PC-3 (cell line): ENCODE measurements around the gene MMGT1.

ENCODE experiments used
- EZH2 ChIP-seq: fragments of 300-600 bp; sonication (generic); IDR thresholded peaks from one replicate; pipeline ENCODE4 v1.6.1; 2017; ENCODE audit warnings: antibody characterized with exemption, mild to moderate bottlenecking, low read length; ENCODE audit not compliant: unreplicated experiment
- TF ChIP-seq, protein P1 (sequence below): fragments of 300-600 bp; sonication (generic); conservative IDR thresholded peaks from 2 replicates; pipeline ENCODE4 v1.5.1; 2017; ENCODE audit warnings: antibody characterized with exemption, low read depth, mild to moderate bottlenecking, low read length

DNA sequence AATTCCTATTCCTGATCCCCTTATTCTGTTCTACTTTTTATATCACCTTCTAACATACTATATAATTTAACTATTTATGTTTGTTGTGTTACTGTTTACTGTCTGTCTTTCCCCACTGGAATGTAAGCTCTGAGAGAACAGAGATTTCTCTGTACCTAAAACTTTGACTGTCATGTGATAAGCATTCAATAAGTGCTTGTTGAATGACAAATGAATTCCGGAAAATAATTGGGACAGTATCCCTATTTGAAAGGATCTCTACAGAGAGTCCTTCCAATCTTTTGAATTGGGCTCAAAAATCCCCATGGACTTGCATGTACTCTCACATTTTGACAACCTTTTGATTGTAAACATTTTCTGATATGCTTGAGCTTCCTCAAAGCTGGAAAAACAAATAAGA, 1.6 kb upstream of the MMGT1 start:
- no peak for TF ChIP-seq EZH2
- TF ChIP-seq, protein P1, sequence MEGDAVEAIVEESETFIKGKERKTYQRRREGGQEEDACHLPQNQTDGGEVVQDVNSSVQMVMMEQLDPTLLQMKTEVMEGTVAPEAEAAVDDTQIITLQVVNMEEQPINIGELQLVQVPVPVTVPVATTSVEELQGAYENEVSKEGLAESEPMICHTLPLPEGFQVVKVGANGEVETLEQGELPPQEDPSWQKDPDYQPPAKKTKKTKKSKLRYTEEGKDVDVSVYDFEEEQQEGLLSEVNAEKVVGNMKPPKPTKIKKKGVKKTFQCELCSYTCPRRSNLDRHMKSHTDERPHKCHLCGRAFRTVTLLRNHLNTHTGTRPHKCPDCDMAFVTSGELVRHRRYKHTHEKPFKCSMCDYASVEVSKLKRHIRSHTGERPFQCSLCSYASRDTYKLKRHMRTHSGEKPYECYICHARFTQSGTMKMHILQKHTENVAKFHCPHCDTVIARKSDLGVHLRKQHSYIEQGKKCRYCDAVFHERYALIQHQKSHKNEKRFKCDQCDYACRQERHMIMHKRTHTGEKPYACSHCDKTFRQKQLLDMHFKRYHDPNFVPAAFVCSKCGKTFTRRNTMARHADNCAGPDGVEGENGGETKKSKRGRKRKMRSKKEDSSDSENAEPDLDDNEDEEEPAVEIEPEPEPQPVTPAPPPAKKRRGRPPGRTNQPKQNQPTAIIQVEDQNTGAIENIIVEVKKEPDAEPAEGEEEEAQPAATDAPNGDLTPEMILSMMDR, result no peak
